IMR-90 (cell line): ENCODE measurements around the gene ATP5ME.

ENCODE experiments used
- BHLHE40 ChIP-seq: fragments of 150-350 bp; IDR thresholded peaks from 2 replicates; pipeline ENCODE4 v1.6.1; 2016; ENCODE audit warnings: mild to moderate bottlenecking, low read depth, low read length
- CEBPB ChIP-seq: IDR thresholded peaks from 2 replicates; pipeline ENCODE4 v1.6.1; 2012; ENCODE audit warnings: low read depth, low read length, improper control_type of control experiment
- CHD1 ChIP-seq: IDR thresholded peaks from 2 replicates; pipeline ENCODE4 v1.6.1; 2012; ENCODE audit warnings: low read depth, low read length, improper control_type of control experiment
- CTCF ChIP-seq: conservative IDR thresholded peaks from 2 replicates; pipeline ENCODE4 v1.5.1; 2012; ENCODE audit warnings: mild to moderate bottlenecking, low read depth, low read length, improper control_type of control experiment
- FOS ChIP-seq: fragments of 150-350 bp; IDR thresholded peaks from 2 replicates; pipeline ENCODE4 v1.6.1; 2016; ENCODE audit warnings: low read depth, low read length
- POLR2A ChIP-seq: IDR thresholded peaks from 2 replicates; pipeline ENCODE4 v1.6.1; 2012; ENCODE audit warnings: mild to moderate bottlenecking, low read depth, low read length
- RAD21 ChIP-seq: IDR thresholded peaks from 2 replicates; pipeline ENCODE4 v1.6.1; 2012; ENCODE audit warnings: low read length, improper control_type of control experiment
- RFX5 ChIP-seq: IDR thresholded peaks from 2 replicates; pipeline ENCODE4 v1.8.0; 2012; ENCODE audit warnings: low read depth, mild to moderate bottlenecking, low read length, moderate library complexity
- SMC3 ChIP-seq: fragments of 150-350 bp; IDR thresholded peaks from 2 replicates; pipeline ENCODE4 v1.6.1; 2016; ENCODE audit warnings: low read depth, mild to moderate bottlenecking, antibody characterized with exemption, low read length, moderate library complexity
- TF ChIP-seq, protein P1 (sequence below): fragments of 150-350 bp; IDR thresholded peaks from 2 replicates; pipeline ENCODE4 v1.6.1; 2017; ENCODE audit warnings: mild to moderate bottlenecking, antibody characterized with exemption, low read length, low read depth

DNA sequence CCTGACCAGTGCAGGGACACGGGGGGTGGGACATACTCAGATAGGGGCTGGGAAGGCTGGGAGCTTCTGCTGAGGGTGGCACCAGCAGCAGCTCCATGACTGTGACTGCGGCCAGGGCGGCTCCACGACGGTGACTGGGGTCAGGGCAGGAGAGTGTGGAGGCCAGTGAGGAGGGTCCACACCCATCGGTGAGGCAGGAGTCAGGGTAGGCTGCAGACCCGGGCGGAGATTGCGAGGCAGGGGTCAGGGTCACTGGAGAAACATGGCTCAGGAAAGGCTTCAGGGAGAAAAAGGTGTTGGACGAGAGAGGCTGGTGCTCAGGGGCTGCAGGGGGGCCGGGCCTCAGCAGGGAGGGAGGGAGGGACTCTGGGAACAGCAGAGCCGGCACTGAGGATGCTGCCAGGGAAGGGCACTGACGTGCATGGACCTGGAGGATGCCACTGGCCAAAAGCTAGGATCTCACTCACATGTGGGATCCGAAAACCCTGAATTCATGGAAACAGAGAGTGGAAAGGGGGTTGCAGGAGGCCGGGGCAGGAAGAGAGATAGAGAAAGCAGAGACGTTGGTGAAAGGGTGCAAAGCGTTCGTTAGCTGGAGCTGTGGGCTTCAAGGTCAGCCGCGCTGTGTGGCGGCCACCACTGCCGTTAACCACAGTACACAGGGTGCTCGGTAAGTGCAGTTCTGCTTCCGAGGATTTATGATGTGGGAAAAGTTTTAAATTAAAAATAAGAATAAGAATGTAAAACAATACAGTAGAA lies 22.0 kb downstream of the ATP5ME start:
- TF ChIP-seq RFX5 = no peak
- TF ChIP-seq BHLHE40 = no peak
- TF ChIP-seq CTCF = no peak
- TF ChIP-seq RAD21 = no peak
- TF ChIP-seq, protein P1, sequence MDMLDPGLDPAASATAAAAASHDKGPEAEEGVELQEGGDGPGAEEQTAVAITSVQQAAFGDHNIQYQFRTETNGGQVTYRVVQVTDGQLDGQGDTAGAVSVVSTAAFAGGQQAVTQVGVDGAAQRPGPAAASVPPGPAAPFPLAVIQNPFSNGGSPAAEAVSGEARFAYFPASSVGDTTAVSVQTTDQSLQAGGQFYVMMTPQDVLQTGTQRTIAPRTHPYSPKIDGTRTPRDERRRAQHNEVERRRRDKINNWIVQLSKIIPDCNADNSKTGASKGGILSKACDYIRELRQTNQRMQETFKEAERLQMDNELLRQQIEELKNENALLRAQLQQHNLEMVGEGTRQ = no peak
- TF ChIP-seq CHD1 = no peak
- TF ChIP-seq POLR2A = no peak
- no peak for TF ChIP-seq SMC3
- no peak for TF ChIP-seq CEBPB
- TF ChIP-seq FOS = no peak
